ENCODE results near the gene OR6T1.

Gene OR6T1
- 0 reads per million in 2 donors for total RNA-seq

- DNase-seq, result no peak
Measured at GRCh38 chr11:123943738-123944137, at the start of gene OR6T1. OR6T1 (minus strand) TSS chr11:123943838; CDS start chr11:123943838, 0 bp downstream.

GRCh38 chr11:123979311-123979710 lies 35.7 kb upstream of the OR6T1 start:
- no peak for DNase-seq

- DNase-seq, result no peak
Measured at GRCh38 chr11:123977731-123978347, 34.2 kb upstream of the OR6T1 start, which contains the start of gene OR10S1. OR10S1 (minus strand) TSS chr11:123977781; CDS start chr11:123977664, 117 bp downstream.

GRCh38 chr11:123976770-123977560 lies 33.3 kb upstream of the OR6T1 start:
- no peak for DNase-seq

GRCh38 chr11:123973816-123974215 lies 30.2 kb upstream of the OR6T1 start:
- no peak for DNase-seq

GRCh38 chr11:123956752-123957151 lies 13.1 kb upstream of the OR6T1 start:
- DNase-seq, result no peak

- no peak for DNase-seq
Measured at GRCh38 chr11:123945132-123945531, 1.5 kb upstream of the OR6T1 start.

- no peak for DNase-seq
Measured at GRCh38 chr11:123942413-123942812, 1.2 kb downstream of the OR6T1 start.

GRCh38 chr11:123939317-123939716 lies 4.3 kb downstream of the OR6T1 start, which contains the start of gene OR4D5:
OR4D5 (plus strand) TSS chr11:123939617; CDS start chr11:123939617, 0 bp downstream.
- no peak for DNase-seq

- DNase-seq, result no peak
Measured at GRCh38 chr11:123924027-123924426, 19.6 kb downstream of the OR6T1 start.

GRCh38 chr11:123920943-123921342 lies 22.7 kb downstream of the OR6T1 start:
- no peak for DNase-seq

- DNase-seq, result no peak
Measured at GRCh38 chr11:123905826-123906225, 37.8 kb downstream of the OR6T1 start.

GRCh38 chr11:123904932-123905331 lies 38.7 kb downstream of the OR6T1 start:
- no peak for DNase-seq

GRCh38 chr11:123903932-123904331 lies 39.7 kb downstream of the OR6T1 start:
- DNase-seq, result no peak

GRCh38 chr11:123901867-123902266 lies 41.8 kb downstream of the OR6T1 start, which contains the start of gene OR8D4:
OR8D4 (plus strand) TSS chr11:123902167; CDS start chr11:123906432, 4,265 bp downstream.
- DNase-seq, result no peak

GRCh38 chr11:123899792-123900191 lies 43.8 kb downstream of the OR6T1 start:
- DNase-seq, result no peak
